SIG-M5 treated with dmso at 0.1 percent for 504 hours (cell line): Measurements from ENCODE around the gene EIPR1.

Source experiments
- DNase-seq: peaks from one replicate; lab custom pipeline; 2025; ENCODE audit not compliant: unreplicated experiment; lab: John Stamatoyannopoulos, UW

EIPR1 gene

DNA sequence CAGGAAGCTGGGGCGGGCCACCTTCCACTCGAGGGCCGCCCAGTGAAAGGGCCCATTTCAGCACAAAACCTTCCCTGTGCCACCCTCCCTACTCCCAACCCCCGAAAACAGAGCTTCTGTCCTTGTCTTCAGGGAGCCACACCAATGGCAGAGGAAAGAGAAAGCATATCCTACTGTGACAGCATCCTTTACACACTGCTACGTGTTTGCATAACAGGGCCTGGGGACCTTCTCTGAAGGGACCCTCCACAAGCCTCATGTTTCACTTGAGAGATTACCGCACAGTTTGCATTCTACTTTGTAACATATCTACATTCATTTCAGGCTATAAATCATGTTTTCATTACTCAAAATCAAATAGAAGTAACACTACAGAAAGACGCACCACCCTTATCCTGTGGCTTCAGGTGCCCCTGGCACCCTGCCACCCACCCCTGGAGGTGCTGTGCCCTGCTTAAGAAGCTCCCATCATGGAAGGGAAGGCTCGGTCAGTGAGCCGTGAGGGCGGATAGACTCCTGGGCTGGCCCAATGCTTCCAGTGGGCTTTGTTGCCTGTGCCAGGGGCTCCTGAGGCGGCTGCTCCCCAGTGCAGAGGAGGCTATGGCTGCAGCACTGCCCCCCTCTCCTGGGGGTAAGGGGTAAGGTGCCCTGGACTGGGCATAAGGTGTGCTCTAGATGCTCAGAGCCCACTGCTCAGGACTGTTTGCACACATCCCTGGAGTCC lies 52.0 kb downstream of the EIPR1 start:
- DNase-seq = no peak

- DNase-seq = no peak
Observed at GRCh38 chr2:3324404-3325281, 53.0 kb downstream of the EIPR1 start.

DNA sequence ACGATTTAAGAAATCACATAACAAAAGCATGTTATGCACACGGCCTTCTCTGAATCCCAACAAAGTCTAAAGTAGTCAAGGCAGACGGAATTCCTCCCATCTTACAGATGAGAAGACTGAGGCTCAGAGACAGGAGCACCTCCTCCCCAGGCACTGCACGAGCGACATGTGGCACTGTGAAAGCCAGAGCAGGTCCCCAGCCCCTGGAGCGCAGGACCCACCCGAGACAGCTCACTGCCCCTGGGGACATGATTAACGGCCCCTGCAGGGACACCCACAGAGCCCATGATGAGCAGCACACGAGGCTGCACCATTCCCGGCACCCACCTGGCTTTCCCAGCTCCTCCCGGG lies 53.6 kb downstream of the EIPR1 start:
- DNase-seq = no peak

GRCh38 chr2:3323360-3324035 lies 54.1 kb downstream of the EIPR1 start:
- no peak for DNase-seq

GRCh38 chr2:3322311-3322970 lies 55.2 kb downstream of the EIPR1 start:
- no peak for DNase-seq

- no peak for DNase-seq
Observed at GRCh38 chr2:3321825-3322224, 55.8 kb downstream of the EIPR1 start.

DNA sequence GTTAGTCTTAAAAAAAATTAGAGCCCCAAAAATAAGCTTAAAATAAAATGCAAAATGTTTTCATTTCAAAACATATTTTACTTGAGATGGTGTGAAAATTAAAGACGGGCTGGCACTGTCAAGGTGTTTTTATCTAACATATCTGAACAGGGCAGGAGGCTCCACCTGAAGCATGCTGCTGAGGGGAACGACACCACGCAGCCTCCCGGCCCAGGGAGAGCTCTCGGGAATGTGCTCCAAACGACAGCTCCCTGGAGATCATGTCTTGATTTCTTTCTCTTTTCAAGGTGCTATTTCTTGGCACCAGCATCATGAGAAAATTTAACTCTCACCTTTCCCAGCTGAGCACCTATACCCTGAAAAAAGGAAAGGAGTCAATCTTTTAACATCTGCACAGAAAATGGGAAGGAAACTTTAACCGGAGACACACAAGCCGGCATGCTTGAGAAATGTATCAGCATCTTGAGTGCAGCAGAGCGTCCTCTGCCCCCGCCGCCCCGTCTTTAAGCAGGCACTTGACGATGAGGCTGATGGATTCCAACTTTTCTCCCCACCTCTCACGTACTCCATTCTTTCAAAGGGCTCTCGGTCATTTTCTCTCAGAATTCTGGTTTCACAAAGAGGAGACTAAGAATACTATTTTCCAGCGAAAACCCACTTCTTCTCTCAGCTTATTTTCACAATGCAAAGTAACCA lies 56.6 kb downstream of the EIPR1 start:
- no peak for DNase-seq

- DNase-seq = no peak
Observed at GRCh38 chr2:3319745-3320566, 57.7 kb downstream of the EIPR1 start.

DNA sequence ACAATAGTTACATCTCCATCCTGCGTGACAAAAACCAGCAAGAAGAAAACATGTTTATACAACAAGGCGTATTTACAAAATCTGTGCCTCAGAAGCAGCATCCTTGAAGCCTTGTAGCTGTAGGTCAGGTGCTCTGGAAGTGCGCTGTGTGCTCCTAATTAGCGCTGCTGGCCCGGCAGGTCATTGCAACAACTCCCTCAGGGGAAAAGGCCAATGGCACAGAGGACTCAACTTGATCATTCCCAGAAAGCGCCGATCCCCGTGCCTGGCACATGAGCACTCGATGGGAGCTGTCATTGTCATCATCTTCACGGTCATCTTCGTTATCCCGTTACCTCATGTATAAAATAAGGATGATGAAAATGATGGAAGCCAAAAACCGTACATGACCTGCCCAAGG lies 58.5 kb downstream of the EIPR1 start:
- no peak for DNase-seq

DNA sequence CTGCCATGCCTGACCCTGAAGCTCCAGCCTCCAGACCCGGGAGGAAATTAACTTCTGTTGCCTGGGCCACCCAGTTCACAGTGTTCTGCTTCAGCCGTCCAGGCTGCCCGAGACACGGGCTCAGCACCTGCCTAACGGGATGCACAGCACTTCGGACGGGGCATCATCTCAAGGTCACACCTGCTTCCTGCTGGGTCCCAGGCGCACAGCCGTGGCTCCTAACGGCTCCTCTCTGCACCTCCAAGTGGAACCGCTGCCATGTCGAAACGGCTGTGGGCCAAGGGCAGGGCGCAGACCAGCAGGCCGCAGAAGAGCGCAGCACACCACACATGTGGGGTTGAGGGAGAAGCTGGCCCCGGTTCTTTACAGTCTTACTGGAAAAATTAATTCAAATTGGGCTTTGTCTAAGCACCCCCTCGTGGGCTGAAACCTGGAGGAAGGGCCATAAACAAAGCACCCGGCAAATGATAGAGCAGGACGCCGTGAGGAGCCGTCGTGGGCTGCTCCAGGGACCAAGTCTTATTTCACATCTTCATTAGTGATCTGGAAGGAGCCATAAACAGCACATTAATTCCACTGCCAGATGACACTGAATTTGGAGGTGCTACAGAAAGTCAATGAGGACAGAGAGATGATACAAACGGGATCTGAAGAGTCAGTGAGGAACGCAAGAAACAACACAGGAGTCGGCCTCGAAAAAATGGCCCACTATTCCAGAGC lies 59.6 kb downstream of the EIPR1 start:
- no peak for DNase-seq

DNA sequence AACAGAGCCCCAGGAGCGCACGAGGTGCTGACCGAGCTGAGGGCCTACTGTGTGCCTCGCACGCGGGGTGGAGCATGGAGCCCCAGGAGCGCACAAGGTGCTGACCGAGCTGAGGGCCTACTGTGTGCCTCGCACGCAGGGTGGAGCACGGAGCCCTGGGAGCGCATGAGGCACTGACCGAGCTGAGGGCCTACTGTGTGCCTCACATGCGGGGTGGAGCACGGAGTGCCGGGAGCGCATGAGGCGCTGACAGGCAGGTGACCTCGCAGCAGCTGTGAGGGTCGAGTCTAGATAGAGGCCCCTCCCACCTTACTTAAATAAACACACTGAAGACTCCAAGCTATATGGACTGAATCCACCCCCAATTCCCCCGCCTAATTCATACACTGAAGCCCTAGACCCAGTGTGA lies 60.3 kb downstream of the EIPR1 start:
- DNase-seq = no peak

DNA sequence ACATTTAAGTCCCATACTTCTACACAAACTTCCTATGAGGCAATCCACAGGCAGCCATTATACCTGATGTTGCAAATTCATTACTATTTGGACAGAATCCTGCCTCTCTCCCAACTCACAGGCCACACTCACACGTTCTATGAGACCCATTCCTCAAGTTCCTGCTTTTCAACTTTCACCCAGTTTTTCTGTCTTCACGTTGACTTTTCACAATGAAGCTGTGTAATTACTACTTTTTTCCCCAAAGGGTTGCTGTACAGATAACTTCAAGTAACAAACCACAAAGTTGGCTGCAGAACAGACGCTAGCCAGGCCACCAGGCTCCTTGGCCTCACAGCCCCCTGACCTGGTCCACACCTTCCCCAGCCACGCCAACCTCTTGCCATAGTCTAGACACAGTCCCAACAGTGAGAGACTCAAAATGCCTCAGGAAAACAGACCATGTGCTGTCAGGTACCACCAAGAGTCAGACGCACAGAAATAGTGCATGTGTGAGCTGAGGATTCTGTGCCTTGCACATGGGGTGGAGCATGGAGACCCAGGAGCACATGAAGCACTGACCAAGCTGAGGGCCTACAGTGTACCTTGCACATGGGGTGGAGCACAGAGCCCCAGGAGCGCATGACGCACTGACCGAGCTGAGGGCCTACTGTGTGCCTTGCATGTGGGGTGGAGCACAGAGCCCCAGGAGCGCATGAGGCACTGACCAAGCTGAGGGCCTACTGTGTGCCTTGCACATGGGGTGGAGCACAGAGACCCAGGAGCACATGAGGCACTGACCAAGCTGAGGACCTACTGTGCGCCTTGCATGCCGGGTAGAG lies 61.0 kb downstream of the EIPR1 start:
- no peak for DNase-seq

DNA sequence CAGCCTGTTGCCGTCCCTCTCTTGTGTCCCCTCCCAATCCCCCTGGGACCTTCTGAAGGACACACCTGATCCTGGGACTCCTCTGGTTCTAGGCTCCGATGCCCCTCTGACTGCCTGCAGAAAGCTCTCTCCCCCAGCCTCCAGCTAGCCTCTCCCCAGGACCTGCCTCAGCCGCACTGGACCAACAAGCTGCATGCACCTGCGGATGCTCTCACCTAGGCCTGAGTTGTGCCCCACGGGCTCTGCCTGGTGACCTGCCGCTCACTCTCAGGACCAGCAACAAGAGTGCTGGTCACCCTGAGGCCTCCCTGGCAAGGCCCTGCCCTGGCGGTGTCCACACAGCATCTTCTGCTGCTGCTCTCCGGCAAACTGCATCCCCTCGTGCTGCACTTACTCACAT lies 63.0 kb downstream of the EIPR1 start:
- DNase-seq = no peak

GRCh38 chr2:3313781-3314375 lies 63.7 kb downstream of the EIPR1 start:
- DNase-seq = no peak

- DNase-seq = no peak
Observed at GRCh38 chr2:3312576-3313345, 64.9 kb downstream of the EIPR1 start.

GRCh38 chr2:3311601-3312000 lies 66.0 kb downstream of the EIPR1 start:
- no peak for DNase-seq
